DMS79 (cell line): ENCODE results near the gene ZNF157.

Source experiments
- DNase-seq: peaks from one replicate; lab custom pipeline; 2025; lab: John Stamatoyannopoulos, UW

ZNF157 gene

DNA sequence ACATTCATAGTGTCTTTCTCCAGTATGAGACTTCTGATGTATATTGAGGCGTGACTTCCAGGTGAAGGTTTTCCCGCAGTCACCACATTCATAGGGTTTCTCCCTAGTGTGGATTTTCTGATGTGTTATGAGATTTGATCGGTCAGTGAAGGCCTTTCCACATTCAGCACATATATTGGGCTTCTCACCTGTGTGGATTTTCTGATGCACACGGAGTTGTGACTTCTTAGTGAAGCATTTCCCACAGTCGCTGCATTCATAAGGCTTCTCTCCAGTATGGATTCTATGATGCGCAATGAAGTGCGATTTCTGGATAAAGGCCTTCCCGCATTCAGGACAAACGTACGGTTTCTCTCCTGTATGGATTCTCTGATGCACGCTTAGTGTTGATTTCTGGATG is 77.2 kb downstream of the ZNF157 start:
- no peak for DNase-seq

DNA sequence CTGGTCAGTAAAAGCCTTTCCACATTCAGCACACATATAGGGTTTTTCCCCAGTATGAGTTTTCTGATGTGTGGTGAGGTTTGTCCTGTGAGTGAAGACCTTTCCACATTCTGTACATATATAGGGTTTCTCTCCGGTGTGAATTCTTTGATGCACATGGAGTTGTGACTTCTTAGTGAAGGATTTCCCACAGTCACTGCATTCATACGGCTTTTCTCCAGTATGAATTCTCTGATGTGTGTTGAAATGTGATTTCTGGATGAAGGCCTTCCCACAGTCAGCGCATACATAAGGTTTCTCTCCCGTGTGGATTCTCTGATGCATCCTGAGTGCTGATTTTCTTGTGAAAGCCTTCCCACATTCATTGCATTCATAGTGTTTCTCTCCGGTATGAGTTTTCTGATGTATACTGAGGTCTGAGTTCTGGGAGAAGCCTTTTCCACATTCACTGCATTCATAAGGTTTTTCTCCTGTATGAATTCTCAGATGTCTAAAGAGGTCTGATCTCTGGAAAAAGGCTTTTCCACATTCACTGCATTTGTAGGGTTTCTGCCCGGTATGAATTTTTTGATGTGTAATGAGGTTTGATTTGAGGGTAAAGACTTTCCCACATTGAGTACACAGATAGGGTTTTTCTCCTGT is 77.9 kb downstream of the ZNF157 start:
- no peak for DNase-seq

DNA sequence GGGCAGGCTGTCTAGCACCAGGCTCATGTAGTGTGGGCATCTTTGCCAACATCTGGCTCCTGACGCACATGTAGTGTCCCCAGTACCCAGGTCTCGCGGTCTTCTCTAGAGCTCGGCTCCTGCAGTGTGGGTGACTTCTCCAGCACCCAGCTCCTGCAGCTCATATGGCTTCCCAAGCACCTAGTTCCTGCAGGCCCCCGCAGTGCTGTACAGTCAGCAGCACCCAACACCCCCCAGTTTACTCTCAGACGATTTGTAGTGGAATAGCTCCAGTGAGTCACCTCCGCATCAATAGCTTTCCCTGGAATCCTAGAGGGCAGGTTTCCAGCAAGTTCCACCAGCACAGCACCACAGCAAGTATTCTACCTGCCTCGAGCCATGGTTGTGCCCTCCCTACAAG is 81.7 kb downstream of the ZNF157 start:
- DNase-seq, result no peak

DNA sequence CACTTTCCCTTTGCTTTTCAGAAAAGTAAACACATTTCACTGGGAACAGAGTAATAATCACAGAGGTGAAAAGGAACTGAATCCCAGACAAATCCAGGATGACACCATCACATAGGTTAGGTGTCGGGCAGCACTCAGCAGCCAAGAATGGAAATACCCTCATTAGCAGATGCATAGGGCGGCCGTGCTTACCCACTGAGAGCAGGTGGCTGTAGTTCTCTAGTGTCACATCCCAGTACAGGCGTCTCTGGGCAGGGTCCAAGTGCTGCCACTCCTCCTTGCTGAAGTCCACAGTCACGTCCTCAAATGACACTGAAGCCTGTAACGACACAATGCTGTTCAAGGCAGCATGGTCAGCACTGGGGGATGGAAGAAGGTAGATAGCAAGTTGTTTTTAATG is 85.7 kb downstream of the ZNF157 start:
- DNase-seq, result no peak

DNA sequence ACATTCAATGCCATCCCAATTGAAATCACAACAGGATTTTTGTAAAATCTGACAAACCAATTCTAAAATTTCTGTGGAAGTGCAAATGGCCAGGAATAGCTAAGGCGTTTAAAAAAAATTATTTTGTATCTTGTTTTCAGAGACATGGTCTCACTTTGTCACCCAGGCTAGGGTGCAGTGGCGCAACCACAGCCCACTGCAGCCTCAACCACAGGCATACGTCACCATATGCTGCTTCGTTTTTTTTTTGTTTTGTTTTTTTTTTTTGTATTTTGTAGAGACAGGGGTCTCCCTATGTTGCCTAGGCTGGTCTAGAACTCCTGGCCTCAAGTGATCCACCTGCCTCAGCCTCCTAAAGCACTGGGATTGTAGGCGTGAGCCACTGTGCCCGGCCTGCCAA is 88.2 kb downstream of the ZNF157 start:
- no peak for DNase-seq

DNA sequence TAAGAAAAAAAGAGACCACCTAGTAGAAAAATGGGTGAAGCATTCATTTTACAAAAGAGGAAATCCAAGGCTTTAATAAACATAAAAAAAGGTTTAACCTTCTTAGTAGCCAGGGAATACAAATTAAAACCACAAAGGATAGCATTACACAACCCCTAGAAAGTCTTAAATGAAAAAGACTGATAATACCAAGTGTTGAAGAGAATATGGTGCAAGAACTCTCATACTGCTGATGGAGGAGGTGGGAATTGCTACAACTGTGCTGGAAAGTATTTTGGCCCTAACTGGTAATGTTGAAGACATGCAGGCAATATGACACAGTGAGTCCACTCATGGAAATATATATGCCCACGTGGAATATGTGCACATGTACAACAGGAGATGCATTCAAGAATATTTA is 90.2 kb downstream of the ZNF157 start:
- DNase-seq, result no peak
